OCI-LY7 (cell line): ENCODE results near the gene NDUFA13. TPM values are rescaled to one million over a fixed set of nuclear protein-coding genes. Genes with fewer than 3 reads are reported as not detected.

Experiments
- BruUV-seq: library from RNA; stranded (reverse); fragments of 400-500 nt; replicated peaks from 2 replicates; lab custom pipeline; 2021; lab: Mats Ljungman, UMichigan
- CTCF ChIA-PET: fragments of 300-600 bp; sonication (Branson Sonifier 250); formaldehyde crosslinking; loops from one replicate; lab custom pipeline; 2022; ENCODE audit warnings: antibody characterized with exemption; ENCODE audit not compliant: unreplicated experiment; lab: Charles Lee
- POLR2A ChIA-PET: fragments of 300-600 bp; sonication (Branson Sonifier 250); formaldehyde crosslinking; loops from one replicate; lab custom pipeline; 2022; ENCODE audit warnings: antibody characterized with exemption; lab: Charles Lee
- DNase-seq: peaks from one replicate; pipeline ENCODE4 v3.0.0-alpha.2; 2015; ENCODE audit warnings: low spot score
- H2AFZ ChIP-seq: fragments of 200-600 bp; sonication (generic), shearing (Covaris generic); 2 replicates; pipeline ENCODE4 v1.6.1; 2014; ENCODE audit warnings: mild to moderate bottlenecking, antibody characterized with exemption, low read length, moderate library complexity
- H3K27ac ChIP-seq: fragments of 200-600 bp; sonication (generic); 2 replicates; pipeline ENCODE4 v1.5.1; 2014; ENCODE audit warnings: mixed run types, low read depth, mild to moderate bottlenecking, moderate library complexity, low read length, inconsistent platforms; ENCODE audit not compliant: poor library complexity, severe bottlenecking
- H3K36me3 ChIP-seq: fragments of 200-600 bp; sonication (generic); 2 replicates; pipeline ENCODE4 v1.6.1; 2014; ENCODE audit warnings: mild to moderate bottlenecking, antibody characterized with exemption, low read length, moderate library complexity, mixed read lengths; ENCODE audit not compliant: insufficient read depth
- H3K4me1 ChIP-seq: fragments of 200-600 bp; sonication (generic); 2 replicates; pipeline ENCODE4 v1.5.1; 2014; ENCODE audit warnings: mild to moderate bottlenecking, low read length; ENCODE audit not compliant: insufficient read depth, poor library complexity, severe bottlenecking
- H3K4me2 ChIP-seq: fragments of 200-600 bp; sonication (generic); 2 replicates; pipeline ENCODE4 v1.6.1; 2014; ENCODE audit warnings: mild to moderate bottlenecking, low read length
- H3K4me3 ChIP-seq: fragments of 200-600 bp; sonication (generic); 2 replicates; pipeline ENCODE4 v1.5.1; 2014; ENCODE audit warnings: mild to moderate bottlenecking, low read depth, low read length; ENCODE audit not compliant: poor library complexity, severe bottlenecking
- H3K79me2 ChIP-seq: fragments of 200-600 bp; sonication (generic); 2 replicates; pipeline ENCODE4 v1.6.1; 2016; ENCODE audit warnings: low read depth, mild to moderate bottlenecking, low read length, moderate library complexity, mixed read lengths; ENCODE audit not compliant: insufficient read depth
- H3K9me2 ChIP-seq: fragments of 200-600 bp; sonication (generic); 2 replicates; pipeline ENCODE4 v1.6.1; 2016; ENCODE audit warnings: mild to moderate bottlenecking, low read length, mixed read lengths; ENCODE audit not compliant: insufficient read depth
- H3K9me3 ChIP-seq: fragments of 200-600 bp; sonication (generic); 2 replicates; pipeline ENCODE4 v1.6.1; 2014; ENCODE audit warnings: mild to moderate bottlenecking, mixed run types, low read length, mixed read lengths
- H4K20me1 ChIP-seq: fragments of 200-600 bp; sonication (generic); 2 replicates; pipeline ENCODE4 v1.6.1; 2014; ENCODE audit warnings: mild to moderate bottlenecking, antibody characterized with exemption, low read length, moderate library complexity, mixed read lengths; ENCODE audit not compliant: insufficient read depth
- EZH2phosphoT487 ChIP-seq: fragments of 200-600 bp; sonication (generic); IDR thresholded peaks from 2 replicates; pipeline ENCODE4 v1.6.1; 2018; ENCODE audit warnings: low read depth, borderline replicate concordance, mild to moderate bottlenecking, mixed run types, antibody characterized with exemption, low read length, moderate library complexity, mixed read lengths
- intact Hi-C: fragments of 100-400 bp; cut with micrococcal nuclease; formaldehyde crosslinking; loops from one replicate; pipeline ENCODE4 v1.10.0; 2022; ENCODE audit not compliant: unreplicated experiment
- total RNA-seq, 2 experiments: library from RNA; depleted of rRNA in 1 of 2; stranded (reverse); fragments of >200 nt in 1 of 2; shearing (Covaris generic) in 1 of 2; gene quantifications; 2 replicates each; pipeline ENCODE4 v1.2.3, GENCODE V29; 2014 to 2022
- TF ChIP-seq, protein P1 (sequence below): fragments of 200-600 bp; sonication (generic); conservative IDR thresholded peaks from 2 replicates; pipeline ENCODE4 v1.5.1; 2014; ENCODE audit warnings: mild to moderate bottlenecking, antibody characterized with exemption, low read length, moderate library complexity, mixed read lengths

Gene NDUFA13
- total RNA-seq, 2 experiments from 2014 or later: 275 to 429 TPM

DNA sequence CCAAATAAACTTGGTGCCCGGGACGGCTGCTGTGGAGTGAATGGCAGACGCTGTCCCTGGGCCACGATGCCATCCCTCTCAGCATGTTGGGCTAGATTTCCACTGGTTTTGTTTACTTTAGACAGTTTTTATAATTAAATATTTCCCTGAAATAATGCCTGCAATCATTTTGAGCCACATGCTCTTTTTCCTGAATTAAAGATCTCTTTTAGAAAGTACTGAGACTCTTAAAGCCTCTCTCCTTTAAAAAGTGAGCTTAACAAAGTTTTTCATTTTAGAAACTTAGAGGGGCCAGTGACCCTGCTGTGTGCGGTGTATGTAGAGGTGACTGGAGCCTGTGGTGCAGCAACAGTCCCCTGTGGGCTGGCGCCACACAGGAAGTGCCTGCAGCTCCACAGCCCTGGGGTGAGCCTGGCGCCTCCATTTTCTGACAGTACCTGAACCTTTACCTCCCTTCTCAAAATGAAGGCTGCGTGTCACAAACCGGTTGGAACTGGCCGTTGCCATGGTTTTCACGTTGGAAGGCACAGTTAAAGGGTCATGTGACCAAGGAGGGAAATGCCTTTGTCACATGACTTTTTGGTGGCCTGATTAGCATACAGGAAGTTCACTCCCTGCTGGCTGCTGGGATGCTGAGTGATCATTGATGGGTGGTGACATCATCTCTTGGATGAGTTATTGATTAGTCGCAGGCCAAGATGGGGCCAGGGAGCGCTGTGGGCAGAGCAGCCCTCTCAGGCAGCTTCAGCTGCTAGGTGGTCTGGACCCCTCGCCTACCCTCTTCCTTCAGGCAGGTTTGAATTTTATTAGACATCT is 26.9 kb upstream of the NDUFA13 start:
- ChIA-PET CTCF (interaction anchor here (1.0 kb wide), 1 partner anchor 125 kb away, joined by 4 read pairs; no protein-coding TSS in a partner anchor), POLR2A (interaction anchor here (0.6 to 2.1 kb wide), 8 partner anchors 9 to 1972 kb away, joined by 3 to 10 read pairs (median 5); partner anchors contain the start of gene GATAD2A)
- H3K4me2 ChIP-seq: peak overlapping the region; percentile 64
- peak overlapping the region; percentile 27; the same call in 1 of the 2 replicates for H2AFZ ChIP-seq
- peaks cover 33% of the 10 kb centered on the region for H3K4me1 ChIP-seq
- no peaks in the 10 kb centered on the region for H3K9me2 ChIP-seq
- H3K79me2 ChIP-seq: peaks cover 28% of the 10 kb centered on the region
- H3K36me3 ChIP-seq: peaks cover 41% of the 10 kb centered on the region
- BruUV-seq: no TSS peak
- no peaks in the 10 kb centered on the region for H3K9me3 ChIP-seq
- intact Hi-C loops: no loop called here
- peak overlapping the region; percentile 42 for H3K4me3 ChIP-seq
- no peak for TF ChIP-seq EZH2phosphoT487
- TF ChIP-seq, protein P1, sequence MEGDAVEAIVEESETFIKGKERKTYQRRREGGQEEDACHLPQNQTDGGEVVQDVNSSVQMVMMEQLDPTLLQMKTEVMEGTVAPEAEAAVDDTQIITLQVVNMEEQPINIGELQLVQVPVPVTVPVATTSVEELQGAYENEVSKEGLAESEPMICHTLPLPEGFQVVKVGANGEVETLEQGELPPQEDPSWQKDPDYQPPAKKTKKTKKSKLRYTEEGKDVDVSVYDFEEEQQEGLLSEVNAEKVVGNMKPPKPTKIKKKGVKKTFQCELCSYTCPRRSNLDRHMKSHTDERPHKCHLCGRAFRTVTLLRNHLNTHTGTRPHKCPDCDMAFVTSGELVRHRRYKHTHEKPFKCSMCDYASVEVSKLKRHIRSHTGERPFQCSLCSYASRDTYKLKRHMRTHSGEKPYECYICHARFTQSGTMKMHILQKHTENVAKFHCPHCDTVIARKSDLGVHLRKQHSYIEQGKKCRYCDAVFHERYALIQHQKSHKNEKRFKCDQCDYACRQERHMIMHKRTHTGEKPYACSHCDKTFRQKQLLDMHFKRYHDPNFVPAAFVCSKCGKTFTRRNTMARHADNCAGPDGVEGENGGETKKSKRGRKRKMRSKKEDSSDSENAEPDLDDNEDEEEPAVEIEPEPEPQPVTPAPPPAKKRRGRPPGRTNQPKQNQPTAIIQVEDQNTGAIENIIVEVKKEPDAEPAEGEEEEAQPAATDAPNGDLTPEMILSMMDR: no peak
- 0 out of 2 replicates have a peak, but pooled peaks cover 3% of the 10 kb centered on the region for H4K20me1 ChIP-seq
- peak overlapping the region; percentile 90 for H3K27ac ChIP-seq
- DNase-seq: peak; percentile 93

DNA sequence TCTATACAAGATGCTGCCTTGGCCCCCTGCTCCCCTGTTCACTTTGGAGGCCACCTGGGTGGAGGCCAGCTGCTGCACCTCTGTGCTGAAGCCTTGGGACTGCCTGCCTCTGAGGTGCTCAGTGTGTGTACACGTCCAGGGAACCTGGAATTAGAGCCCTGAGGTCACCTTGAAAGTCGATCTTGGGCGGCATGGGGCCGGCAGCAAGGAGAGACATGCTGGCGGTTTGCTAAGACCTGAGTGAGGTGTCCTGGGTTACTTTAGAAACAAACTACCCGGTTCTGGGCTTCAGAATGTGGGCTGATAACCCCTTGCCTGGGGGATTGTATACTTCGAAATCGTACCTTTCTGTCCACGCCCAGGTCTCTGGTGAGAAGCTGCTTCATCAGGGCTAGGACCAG is 26.2 kb upstream of the NDUFA13 start:
- DNase-seq: no peak
- Histone ChIP-seq H3K9me3 (no peaks in the 10 kb centered on the region), H3K27ac (peak overlapping the region; percentile 90), H3K36me3 (peaks cover 47% of the 10 kb centered on the region), H3K9me2 (no peaks in the 10 kb centered on the region), H3K79me2 (peaks cover 28% of the 10 kb centered on the region), H4K20me1 (0 out of 2 replicates have a peak, but pooled peaks cover 3% of the 10 kb centered on the region), H3K4me2 (peak overlapping the region; percentile 64), H3K4me3 (no peak overlapping the region), H2AFZ (no peak overlapping the region), H3K4me1 (peaks cover 33% of the 10 kb centered on the region)
- TF ChIP-seq, protein P1: no peak
- TF ChIP-seq EZH2phosphoT487: no peak
- CTCF ChIA-PET: interaction anchor here (0.9 to 1.4 kb wide), 4 partner anchors 85 to 125 kb away, joined by 3 to 5 read pairs (median 4); partner anchors contain the start of gene GATAD2A
- BruUV-seq: no TSS peak
- POLR2A ChIA-PET: interaction anchor here (1.1 to 2.1 kb wide), 3 partner anchors 85 to 125 kb away, joined by 5 to 10 read pairs (median 7); partner anchors contain the start of gene GATAD2A
- intact Hi-C loops: loop anchor here (1.0 to 5.0 kb wide), 4 partner anchors 83 to 298 kb away; partner anchors contain the start of genes BORCS8 and RFXANK
